OCI-LY3 (cell line): ENCODE measurements around the gene ZMYM3.

Experiments used
- H2AFZ ChIP-seq: fragments of 200-600, 300-600 bp; shearing (Covaris generic); 2 replicates; pipeline ENCODE4 v1.6.0; 2014; ENCODE audit warnings: antibody characterized with exemption, low read depth, low read length
- H3K27ac ChIP-seq: fragments of 200-600, 300-600 bp; sonication (generic); 2 replicates; pipeline ENCODE4 v1.5.1; 2014; ENCODE audit warnings: mild to moderate bottlenecking, low read length, moderate library complexity, mixed read lengths
- H3K27me3 ChIP-seq: fragments of 200-600, 300-600 bp; sonication (generic); 2 replicates; pipeline ENCODE4 v1.6.1; 2014; ENCODE audit warnings: low read depth, low read length, mixed read lengths
- H3K36me3 ChIP-seq: fragments of 200-600, 300-600 bp; sonication (generic); replicated peaks from 2 replicates; pipeline ENCODE3; 2014; ENCODE audit warnings: low read depth, low read length, mixed read lengths
- H3K4me1 ChIP-seq: fragments of 300-600, 200-600 bp; sonication (generic); 2 replicates; pipeline ENCODE4 v1.6.1; 2014; ENCODE audit warnings: low read length, mixed read lengths
- H3K4me2 ChIP-seq: fragments of 200-600, 300-600 bp; sonication (generic); 2 replicates; pipeline ENCODE4 v1.6.1; 2014; ENCODE audit warnings: low read length, mixed read lengths
- H3K4me3 ChIP-seq: fragments of 300-600, 200-600 bp; sonication (generic); 2 replicates; pipeline ENCODE4 v1.5.1; 2014; ENCODE audit warnings: antibody characterized with exemption, mild to moderate bottlenecking, low read length, moderate library complexity
- H3K79me2 ChIP-seq: fragments of 300-600, 200-600 bp; shearing (Covaris generic); 2 replicates; pipeline ENCODE4 v1.6.1; 2014; ENCODE audit warnings: mild to moderate bottlenecking, low read length, mixed read lengths
- H3K9ac ChIP-seq: fragments of 300-600, 200-600 bp; shearing (Covaris generic); 2 replicates; pipeline ENCODE4 v1.6.0; 2014; ENCODE audit warnings: mild to moderate bottlenecking, low read length, moderate library complexity
- H3K9me3 ChIP-seq: fragments of 200-600, 300-600 bp; shearing (Covaris generic); 2 replicates; pipeline ENCODE4 v1.6.1; 2014; ENCODE audit warnings: low read length, mixed read lengths; ENCODE audit not compliant: insufficient read depth
- H4K20me1 ChIP-seq: fragments of 200-600, 300-600 bp; sonication (generic); 2 replicates; pipeline ENCODE4 v1.6.1; 2016; ENCODE audit warnings: low read length, mixed read lengths; ENCODE audit not compliant: insufficient read depth
- CTCF ChIP-seq: fragments of 200-600, 300-600 bp; sonication (generic); IDR thresholded peaks from 2 replicates; pipeline ENCODE4 v1.5.1; 2014; ENCODE audit warnings: antibody characterized with exemption, low read length, low read depth
- EZH2phosphoT487 ChIP-seq: fragments of 200-600 bp; shearing (Covaris generic); IDR thresholded peaks from 2 replicates; pipeline ENCODE4 v1.6.1; 2018; ENCODE audit warnings: antibody characterized with exemption, mixed run types, low read depth

ZMYM3 gene

GRCh38 chrX:71191248-71191647 lies 62.7 kb downstream of the ZMYM3 start:
- no peak overlapping the region for H3K4me2 ChIP-seq
- H3K4me3 ChIP-seq = no peak overlapping the region
- H3K27ac ChIP-seq = no peak overlapping the region
- H2AFZ ChIP-seq = no peak overlapping the region
- no peaks in the 10 kb centered on the region for H3K9me3 ChIP-seq
- no peaks in the 10 kb centered on the region for H4K20me1 ChIP-seq
- no peak overlapping the region for H3K9ac ChIP-seq
- H3K4me1 ChIP-seq = peaks cover 6% of the 10 kb centered on the region
- TF ChIP-seq EZH2phosphoT487 = no peak
- no peak for TF ChIP-seq CTCF
- H3K79me2 ChIP-seq = peaks cover 40% of the 10 kb centered on the region
- no peaks in the 10 kb centered on the region for H3K27me3 ChIP-seq
- H3K36me3 ChIP-seq = peaks cover 7% of the 10 kb centered on the region
